UCSD-AML1 (cell line): ENCODE measurements around the gene MRPL27.
"Not testable (repeated sequence)": the region's sequence is repeated elsewhere in the genome, so short reads cannot be mapped to it uniquely, and the experiment has no call there.

Experiments
- DNase-seq: peaks from one replicate; lab custom pipeline; 2025; ENCODE audit not compliant: unreplicated experiment; lab: John Stamatoyannopoulos, UW

MRPL27 gene

GRCh38 chr17:50372758-50373556 lies at the start of gene MRPL27, which contains the start of gene EME1:
Gene MRPL27, minus strand, starts transcription at chr17:50373184. Its CDS starts 14 bp downstream, at chr17:50373170.
Gene EME1, plus strand, starts transcription at chr17:50373229. Its CDS starts 1,980 bp downstream, at chr17:50375209.
- peak; percentile 82 for DNase-seq

- DNase-seq = no peak
These were observed 49.8 kb upstream of the MRPL27 start for GRCh38 chr17:50422738-50423137.

- no peak for DNase-seq
These were observed 48.5 kb upstream of the MRPL27 start for GRCh38 chr17:50421308-50422051.

- DNase-seq = no peak
These were observed 47.6 kb upstream of the MRPL27 start for GRCh38 chr17:50420419-50421112.

- not testable (repeated sequence) for DNase-seq
These were observed 46.6 kb upstream of the MRPL27 start for GRCh38 chr17:50419577-50419976.

GRCh38 chr17:50414808-50415207 lies 41.8 kb upstream of the MRPL27 start:
- DNase-seq = no peak

GRCh38 chr17:50412188-50412732 lies 39.3 kb upstream of the MRPL27 start:
- no peak for DNase-seq

- no peak for DNase-seq
These were observed 34.9 kb upstream of the MRPL27 start for GRCh38 chr17:50407921-50408320.

GRCh38 chr17:50406578-50406977 lies 33.6 kb upstream of the MRPL27 start:
- no peak for DNase-seq

GRCh38 chr17:50405351-50405750 lies 32.4 kb upstream of the MRPL27 start:
- not testable (repeated sequence) for DNase-seq

GRCh38 chr17:50399591-50399990 lies 26.6 kb upstream of the MRPL27 start:
- not testable (repeated sequence) for DNase-seq

- not testable (repeated sequence) for DNase-seq
These were observed 25.7 kb upstream of the MRPL27 start for GRCh38 chr17:50398672-50399071.

- DNase-seq = no peak
These were observed 24.9 kb upstream of the MRPL27 start for GRCh38 chr17:50397919-50398285.

- peak; percentile 88 for DNase-seq
These were observed 24.3 kb upstream of the MRPL27 start, which contains the start of gene LRRC59 for GRCh38 chr17:50397111-50397918. Gene LRRC59, minus strand, starts transcription at chr17:50397523. Its CDS starts 206 bp downstream, at chr17:50397317.

GRCh38 chr17:50396261-50397110 lies 23.5 kb upstream of the MRPL27 start:
- no peak for DNase-seq

GRCh38 chr17:50394711-50395110 lies 21.7 kb upstream of the MRPL27 start:
- no peak for DNase-seq

GRCh38 chr17:50393700-50394099 lies 20.7 kb upstream of the MRPL27 start:
- no peak for DNase-seq

- DNase-seq = no peak
These were observed 19.6 kb upstream of the MRPL27 start for GRCh38 chr17:50392621-50393020.

- DNase-seq = no peak
These were observed 16.6 kb upstream of the MRPL27 start for GRCh38 chr17:50389534-50389933.
